HCT116 (cell line): ENCODE data around the gene AMZ2. TPM values are rescaled to one million over a fixed set of nuclear protein-coding genes. Genes with fewer than 3 reads are reported as not detected.
"Not testable (repeated sequence)": the region's sequence is repeated elsewhere in the genome, so short reads cannot be mapped to it uniquely, and the experiment has no call there.

Experiments
- ATAC-seq: fragments of 200-7000 bp; cut with Tn5 transposase; 2 replicates; pipeline ENCODE4 v1.9.1; 2020; ENCODE audit warnings: mild to moderate bottlenecking, moderate library complexity
- BruUV-seq: library from RNA; stranded (reverse); fragments of 400-500 nt; replicated peaks from 2 replicates; lab custom pipeline; 2021; lab: Mats Ljungman, UMichigan
- CTCF ChIA-PET: fragments of 300-600 bp; sonication (Branson Sonifier 250); formaldehyde crosslinking; loops from one replicate; lab custom pipeline; 2021; ENCODE audit warnings: antibody characterized with exemption; lab: Charles Lee
- POLR2A ChIA-PET: fragments of 300-600, 350-600 bp; sonication (Branson Sonifier 250); formaldehyde crosslinking; loops from one replicate; lab custom pipeline; 2021; ENCODE audit warnings: antibody characterized with exemption; lab: Charles Lee
- RAD21 ChIA-PET, 2 experiments: fragments of 300-600 bp; sonication (Branson Sonifier 250); formaldehyde crosslinking; loops; one replicate each; lab custom pipeline; 2023; ENCODE audit warnings: low total read pairs in 2 of 2; ENCODE audit not compliant: uncharacterized antibody in 2 of 2, unreplicated experiment in 2 of 2, low non-redundant PET in 1 of 2; lab: Charles Lee
- DNase-seq: peaks from one replicate; pipeline ENCODE4 v3.0.0-alpha.2; 2010; ENCODE audit warnings: low read depth, low spot score
- H2AFZ ChIP-seq: fragments of 200-600 bp; shearing (Covaris generic), sonication (generic); 2 replicates; pipeline ENCODE4 v1.6.1; 2017; ENCODE audit warnings: low read depth, mixed run types, mixed read lengths, antibody characterized with exemption, low read length; ENCODE audit not compliant: poor library complexity, severe bottlenecking
- H3K27ac ChIP-seq: 2 replicates; pipeline ENCODE4 v1.5.1; 2012; ENCODE audit warnings: low read depth, low read length
- H3K27me3 ChIP-seq: fragments of 200-600 bp; sonication (generic); 2 replicates; pipeline ENCODE4 v1.6.1; 2016; ENCODE audit warnings: mixed run types, low read length, mixed read lengths; ENCODE audit not compliant: insufficient read depth
- H3K36me3 ChIP-seq, 2 experiments: fragments of 200-500 bp in 1 of 2; fragments of 200-600 bp in 1 of 2; sonication (Bioruptor generic) in 1 of 2; sonication (generic) in 1 of 2; 2 replicates each; pipeline versions ENCODE4 v1.5.1 to v1.6.1; 2014 to 2016; ENCODE audit warnings: low read length in 2 of 2, inconsistent platforms in 1 of 2, mixed read lengths in 1 of 2, mixed run types in 1 of 2; ENCODE audit not compliant: insufficient read depth in 2 of 2, control insufficient read depth in 1 of 2
- H3K4me1 ChIP-seq, 2 experiments: fragments of 200-600 bp in 1 of 2; sonication (generic) in 1 of 2; 2 replicates each; pipeline versions ENCODE4 v1.5.1 to v1.6.1; 2012 to 2017; ENCODE audit warnings: low read length in 2 of 2, inconsistent platforms in 1 of 2, mild to moderate bottlenecking in 1 of 2, mixed read lengths in 1 of 2, mixed run types in 1 of 2, moderate library complexity in 1 of 2; ENCODE audit not compliant: insufficient read depth in 2 of 2, control insufficient read depth in 1 of 2
- H3K4me2 ChIP-seq: fragments of 200-600 bp; sonication (generic); 2 replicates; pipeline ENCODE4 v1.6.1; 2017; ENCODE audit warnings: mixed run types, low read length, mixed read lengths
- H3K4me3 ChIP-seq, 2 experiments: fragments of 200-600 bp in 1 of 2; sonication (generic) in 1 of 2; replicated peaks in 1 of 2; 2 replicates each; pipeline ENCODE4 v1.5.1; 2011 to 2016; ENCODE audit warnings: low read length in 2 of 2, control low read depth in 1 of 2, low read depth in 1 of 2, mild to moderate bottlenecking in 1 of 2, mixed read lengths in 1 of 2, mixed run types in 1 of 2
- H3K79me2 ChIP-seq: fragments of 200-600 bp; sonication (generic); 2 replicates; pipeline ENCODE4 v1.6.1; 2017; ENCODE audit warnings: mild to moderate bottlenecking, mixed run types, low read length, moderate library complexity, mixed read lengths; ENCODE audit not compliant: insufficient read depth
- H3K9ac ChIP-seq: fragments of 200-600 bp; sonication (generic); 2 replicates; pipeline ENCODE4 v1.6.1; 2016; ENCODE audit warnings: low read length, mixed read lengths
- H3K9me2 ChIP-seq: fragments of 200-600 bp; sonication (generic), shearing (Covaris generic); 2 replicates; pipeline ENCODE4 v1.6.1; 2017; ENCODE audit warnings: mixed run types, mild to moderate bottlenecking, moderate library complexity; ENCODE audit not compliant: insufficient read depth
- H3K9me3 ChIP-seq, 2 experiments: fragments of 200-500 bp in 1 of 2; fragments of 200-600 bp in 1 of 2; sonication (Bioruptor generic) in 1 of 2; sonication (generic) in 1 of 2; 2 replicates each; pipeline ENCODE4 v1.6.1; 2014 to 2017; ENCODE audit warnings: low read length in 2 of 2, mixed read lengths in 2 of 2, inconsistent platforms in 1 of 2, low read depth in 1 of 2, mild to moderate bottlenecking in 1 of 2, mixed run types in 1 of 2, moderate library complexity in 1 of 2; ENCODE audit not compliant: control insufficient read depth in 1 of 2, insufficient read depth in 1 of 2
- H4K20me1 ChIP-seq: fragments of 200-600 bp; sonication (generic), shearing (Covaris generic); 2 replicates; pipeline ENCODE4 v1.6.1; 2017; ENCODE audit warnings: mixed run types, mild to moderate bottlenecking, moderate library complexity; ENCODE audit not compliant: insufficient read depth
- EGR1 ChIP-seq: IDR thresholded peaks from 2 replicates; pipeline ENCODE4 v1.6.1; 2012; ENCODE audit warnings: low read depth
- intact Hi-C: fragments of 100-400 bp; cut with micrococcal nuclease; formaldehyde crosslinking; loops from 2 replicates; pipeline ENCODE4 v1.10.0; 2022
- total RNA-seq: library from RNA; stranded (reverse); gene quantifications from one replicate; pipeline ENCODE4 v1.2.1, GENCODE V29; 2021; ENCODE audit not compliant: unreplicated experiment

The AMZ2 gene
- total RNA-seq, 1 experiment from 2014 or later = 131 TPM

DNA sequence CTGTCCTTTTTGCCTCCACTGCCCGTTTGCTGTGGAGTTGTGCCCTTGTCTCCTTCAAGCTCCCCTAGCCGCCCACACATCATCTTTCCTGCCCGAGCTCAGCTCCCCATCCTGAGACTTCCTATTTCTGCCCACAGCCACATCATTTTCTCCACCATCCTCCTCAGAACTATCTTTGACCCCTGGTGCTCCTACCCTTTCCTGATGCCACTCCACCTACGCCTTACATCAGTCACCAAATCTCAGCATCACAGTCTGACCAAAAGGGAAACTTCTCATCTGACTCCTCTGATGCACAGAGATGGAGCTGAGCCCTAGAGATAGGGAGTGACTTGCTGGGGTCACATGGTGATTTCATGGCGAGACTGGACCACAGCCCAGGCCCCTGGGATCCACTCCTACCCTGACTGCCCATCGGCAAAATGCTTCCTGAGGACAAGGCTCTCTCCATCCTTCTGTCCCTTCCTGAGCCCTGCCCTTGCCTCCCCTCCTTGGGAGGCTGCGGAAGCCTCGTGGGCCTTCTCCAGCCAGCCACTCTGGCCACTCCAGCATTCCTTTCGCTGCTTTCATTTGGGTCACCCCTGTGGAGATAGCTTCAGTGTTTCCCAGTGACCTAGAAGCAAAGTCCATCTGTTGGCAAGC, 19.7 kb upstream of the AMZ2 start:
- H3K36me3 ChIP-seq, H3K27ac ChIP-seq, H3K4me2 ChIP-seq, RAD21 ChIA-PET, H3K9me2 ChIP-seq, H2AFZ ChIP-seq, H3K4me3 ChIP-seq, H3K9me3 ChIP-seq, H3K27me3 ChIP-seq, H3K9ac ChIP-seq, DNase-seq, intact Hi-C loops, ATAC-seq, CTCF ChIA-PET, H3K79me2 ChIP-seq, BruUV-seq, POLR2A ChIA-PET, H4K20me1 ChIP-seq: not testable (repeated sequence)
- peaks cover 3 to 23% of the 10 kb centered on the region in 2 experiments; a peak in 3 of 4 replicates for H3K4me1 ChIP-seq

GRCh38 chr17:68228817-68229570, 18.8 kb upstream of the AMZ2 start:
- POLR2A ChIA-PET = no interaction called here
- H2AFZ ChIP-seq = no peak overlapping the region

More at GRCh38 chr17:68228817-68229570, 18.8 kb upstream of the AMZ2 start:
- intact Hi-C loops = no loop called here
- Histone ChIP-seq H3K4me1 (peaks cover 4 to 31% of the 10 kb centered on the region in 2 experiments; a peak in 3 of 4 replicates), H3K4me3 (no peak overlapping the region), H3K79me2 (no peaks in the 10 kb centered on the region), H3K27me3 (no peaks in the 10 kb centered on the region), H4K20me1 (no peaks in the 10 kb centered on the region), H3K27ac (no peak overlapping the region; the same call in 1 of the 2 replicates), H3K4me2 (no peak overlapping the region), H3K36me3 (no peaks in the 10 kb centered on the region), H3K9ac (no peak overlapping the region), H3K9me2 (no peaks in the 10 kb centered on the region), H3K9me3 (no peaks in the 10 kb centered on the region)
- ChIA-PET CTCF (no interaction called here), RAD21 (no interaction called here)
- no peak for TF ChIP-seq EGR1
- no TSS peak for BruUV-seq
- DNase-seq = no peak
- ATAC-seq = no peak
